Heart left ventricle (tissue), 16 donors: ENCODE results near the gene KEL. TPM values are rescaled to one million over a fixed set of nuclear protein-coding genes. Genes with fewer than 3 reads are reported as not detected.

Experiments used
- ATAC-seq, 4 donors: fragments of 200-7000 bp; cut with Tn5 transposase; one replicate each; pipeline ENCODE4 v1.9.1; 2020 to 2022; ENCODE audit warnings: moderate library complexity in 4 of 4, mild to moderate bottlenecking in 3 of 4, moderate number of reproducible peaks in 1 of 4
- DNase-seq, 5 donors: peaks; one replicate each; pipeline ENCODE4 v3.0.0-alpha.2; 2020
- H3K27ac ChIP-seq, 12 donors: fragments of 200-600 bp; sonication (generic) in 4 of 12; one replicate each; pipeline versions ENCODE4 v1.5.0 to v1.8.0; 2016 to 2022; ENCODE audit warnings: mild to moderate bottlenecking in 2 of 12
- H3K27me3 ChIP-seq, 9 donors: fragments of 200-600 bp; sonication (generic) in 2 of 9; one replicate each; pipeline versions ENCODE4 v1.5.1 to v1.8.0; 2016 to 2022; ENCODE audit warnings: mild to moderate bottlenecking in 3 of 9
- H3K36me3 ChIP-seq, 9 donors: fragments of 200-600 bp; sonication (generic) in 2 of 9; one replicate each; pipeline versions ENCODE4 v1.5.0 to v1.8.0; 2018 to 2022; ENCODE audit warnings: mild to moderate bottlenecking in 2 of 9
- H3K4me1 ChIP-seq, 12 donors: fragments of 200-600 bp; sonication (generic) in 4 of 12; one replicate each; pipeline versions ENCODE4 v1.5.0 to v1.8.0; 2016 to 2022; ENCODE audit warnings: mild to moderate bottlenecking in 3 of 12
- H3K4me3 ChIP-seq, 12 donors: fragments of 200-600 bp; sonication (generic) in 4 of 12; one replicate each; pipeline versions ENCODE4 v1.5.0 to v1.8.0; 2017 to 2022; ENCODE audit warnings: mild to moderate bottlenecking in 9 of 12, moderate library complexity in 4 of 12
- H3K9me3 ChIP-seq, 12 donors: fragments of 200-600 bp; sonication (generic) in 4 of 12; one replicate each; pipeline versions ENCODE4 v1.5.0 to v1.8.0; 2016 to 2022; ENCODE audit warnings: mild to moderate bottlenecking in 1 of 12
- CTCF ChIP-seq, 12 donors: fragments of 200-600 bp; sonication (generic) in 4 of 12; IDR thresholded peaks; one replicate each; pipeline versions ENCODE4 v1.5.0 to v1.8.0; 2018 to 2022; ENCODE audit warnings: antibody characterized with exemption in 12 of 12, mild to moderate bottlenecking in 5 of 12
- POLR2A ChIP-seq, 2 donors: fragments of 450-650 bp; IDR thresholded peaks; one replicate each; pipeline ENCODE4 v1.6.1; 2017; ENCODE audit warnings: antibody characterized with exemption in 2 of 2, mild to moderate bottlenecking in 2 of 2, moderate library complexity in 2 of 2
- WGBS, 4 donors: extraction: QIAGEN DNeasy Blood & Tissue Kit in 2 of 4; methylation state at CpG; one replicate each; pipeline versions ENCODE4 v1.1.5 to v1.1.7; 2013 to 2018; 5-methylcytosine and 5-hydroxymethylcytosine counted together
- intact Hi-C, 10 donors: fragments of 100-400 bp; cut with DNase I; formaldehyde crosslinking; loops; one replicate each; pipeline versions ENCODE4 v1.11.1 to v1.14.2; 2022
- polyA plus RNA-seq, 2 donors: library from polyadenylated mRNA; stranded (reverse); fragments of 200-250 nt; gene quantifications; one replicate each; pipeline ENCODE4 v1.2.3, GENCODE V29; 2013
- total RNA-seq, 9 donors: library from RNA; depleted of rRNA in 2 of 9; stranded (reverse); fragments of >200 nt in 2 of 9; fragmentation: NEBNext Ultra II Directional in 3 of 9; extraction: Animal tissue kit (Norgen Biotek cat#: 25700) in 3 of 9; gene quantifications; one replicate each; pipeline versions ENCODE4 v1.1.0 to v1.2.4, GENCODE V29; 2016 to 2023
- donor health status: ischemic (EF 13 %, LVEDD 7.1; RV severe dilation, severe dysfunction).
- donor health status: healthy with polysubstance abuse.
- donor health status: DM: no; HTN: yes; CAD: no.
- donor health status: DM: no; HTN: no; CAD: no.
- donor health status: ischemic (EF 25% LVEDD 6.9; RV normal size, moderate dysfunction).
- donor health status: ischemic (EF 25% LVEDD 5.7; RV mildly dilated, moderate dysfunction).
- donor health status: healthy.
- donor health status: DM: yes; HTN: yes; CAD: no.
- donor health status: ischemic (EF 35%, LVEDD 5.7; RV mildly dilated, moderate dysfunction).
- donor health status: nonischemic (EF 11% LVEDD 7.7; RV severe dilation, severe dysfunction).
- donor health status: DM: yes; HTN: yes; CAD: no.
- donor health status: PGD.
- donor health status: ischemic (EF 29% LVEDD 5.4; RV normal size, mild dysfunction).
- donor health status: nonischemic (EF 23%, LVEDD 6.1; RV moderate dilation, normal function).

The KEL gene
- total and polyA plus RNA-seq, 11 donors, result 0.17 to 1.8 (median 0.56) TPM; not detected in 4

DNA sequence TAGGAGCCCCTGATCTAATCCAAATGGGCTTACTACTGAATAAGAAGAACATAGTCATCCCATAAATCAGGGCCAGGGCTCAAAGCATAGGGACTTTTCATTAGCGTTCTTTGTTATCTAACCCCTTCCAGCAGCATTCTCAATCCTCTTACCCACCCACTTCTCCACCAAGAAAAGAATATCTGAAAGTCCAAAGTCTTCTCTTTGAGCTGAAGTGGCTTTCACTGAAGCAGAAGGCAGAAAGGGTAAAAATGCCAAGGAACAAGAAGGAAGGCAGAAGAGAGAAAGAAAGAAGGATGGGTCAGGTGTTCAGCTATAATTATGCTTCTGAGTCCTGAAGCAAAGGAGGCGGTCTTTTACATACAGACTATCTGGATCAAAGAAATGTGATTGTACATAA, 38.8 kb downstream of the KEL start:
- intact Hi-C loops, result no loop called here

GRCh38 chr7:142919656-142920055, 42.5 kb downstream of the KEL start:
- Histone ChIP-seq H3K4me3 (no peak overlapping the region), H3K4me1 (no peaks in the 10 kb centered on the region), H3K27me3 (peaks cover 0 to 12% (median 0%) of the 10 kb centered on the region in 9 donors), H3K9me3 (no peaks in the 10 kb centered on the region), H3K27ac (no peak overlapping the region), H3K36me3 (no peaks in the 10 kb centered on the region)
- intact Hi-C loops, result no loop called here
- no peak for ATAC-seq
- WGBS, 4 donors, result 73 to 93% (median 85%) methylated on average over 3 of the region's 3 CpGs
- TF ChIP-seq CTCF (IDR thresholded peaks at IDR 0.05), result no peak
- TF ChIP-seq POLR2A (IDR thresholded peaks at IDR 0.05), result no peak
- no peak for DNase-seq

More for the DNA sequence above, 38.8 kb downstream of the KEL start:
- Histone ChIP-seq H3K27ac (no peak overlapping the region), H3K36me3 (no peaks in the 10 kb centered on the region), H3K9me3 (no peaks in the 10 kb centered on the region), H3K4me1 (peaks cover 0 to 8% (median 0%) of the 10 kb centered on the region in 12 donors), H3K27me3 (peaks cover 0 to 9% (median 0%) of the 10 kb centered on the region in 9 donors), H3K4me3 (no peak overlapping the region)
- TF ChIP-seq POLR2A (IDR thresholded peaks at IDR 0.05) (no peak), CTCF (IDR thresholded peaks at IDR 0.05) (no peak)
- no peak for DNase-seq
- 43 to 63% (median 49%) methylated on average over 2 of the region's 2 CpGs for WGBS, 4 donors
- ATAC-seq, result no peak

GRCh38 chr7:142918901-142919300, 43.3 kb downstream of the KEL start:
- TF ChIP-seq CTCF (IDR thresholded peaks at IDR 0.05) (no peak), POLR2A (IDR thresholded peaks at IDR 0.05) (no peak)
- H3K9me3 ChIP-seq, result no peaks in the 10 kb centered on the region
- ATAC-seq, result no peak
- H3K27me3 ChIP-seq, result peaks cover 0 to 12% (median 0%) of the 10 kb centered on the region in 9 donors
- intact Hi-C loops, result no loop called here
- H3K27ac ChIP-seq, result no peak overlapping the region
- 70 to 77% (median 74%) methylated on average over 2 of the region's 2 CpGs for WGBS, 4 donors
- no peaks in the 10 kb centered on the region for H3K36me3 ChIP-seq
- no peak for DNase-seq
- no peaks in the 10 kb centered on the region for H3K4me1 ChIP-seq
- no peak overlapping the region for H3K4me3 ChIP-seq

DNA sequence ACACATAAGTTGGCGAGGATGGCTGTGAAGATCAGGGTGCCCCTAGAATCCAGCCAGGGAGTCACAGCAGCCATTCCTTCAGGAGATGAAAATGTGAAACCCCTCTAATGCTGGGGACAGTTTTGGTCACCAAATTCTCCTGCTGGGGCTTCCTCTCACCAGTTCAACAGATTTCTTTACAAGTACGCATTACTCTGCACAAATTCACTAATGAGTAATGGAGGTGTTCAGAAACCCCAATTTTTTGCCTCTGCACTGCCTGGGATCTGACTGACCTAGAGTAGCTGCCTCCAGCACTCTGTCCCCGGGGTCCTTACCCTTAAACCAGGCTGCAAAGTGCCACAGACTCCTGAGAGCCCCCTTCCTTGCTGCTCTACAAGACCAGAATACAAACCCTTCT, 44.7 kb downstream of the KEL start:
- intact Hi-C loops, result no loop called here
- Histone ChIP-seq H3K36me3 (no peaks in the 10 kb centered on the region), H3K4me1 (no peaks in the 10 kb centered on the region), H3K9me3 (no peaks in the 10 kb centered on the region), H3K27ac (no peak overlapping the region), H3K4me3 (no peak overlapping the region), H3K27me3 (peaks cover 0 to 12% (median 0%) of the 10 kb centered on the region in 9 donors)
- no peak for ATAC-seq
- TF ChIP-seq CTCF (IDR thresholded peaks at IDR 0.05) (no peak), POLR2A (IDR thresholded peaks at IDR 0.05) (no peak)
- DNase-seq, result no peak
- WGBS, 4 donors, result 64 to 79% (median 75%) methylated on average over 3 of the region's 3 CpGs
